Breast epithelium (tissue), 4 donors: Measurements from ENCODE around the gene ASF1A. TPM values are rescaled to one million over a fixed set of nuclear protein-coding genes. Genes with fewer than 3 reads are reported as not detected.

Source experiments
- DNase-seq, 2 donors: peaks; one replicate each; pipeline ENCODE4 v3.0.0-alpha.2; 2019; ENCODE audit warnings: low spot score in 2 of 2
- H3K27ac ChIP-seq, 2 donors: fragments of 200-600 bp; sonication (generic) in 1 of 2; one replicate each; pipeline ENCODE4 v1.5.1; 2016 to 2019; ENCODE audit warnings: mild to moderate bottlenecking in 1 of 2
- H3K27me3 ChIP-seq, 2 donors: fragments of 200-600 bp; sonication (generic) in 1 of 2; one replicate each; pipeline versions ENCODE4 v1.5.1 to v1.6.0; 2017 to 2019; ENCODE audit warnings: control low read depth in 1 of 2, mild to moderate bottlenecking in 1 of 2
- H3K36me3 ChIP-seq: fragments of 200-600 bp; one replicate; pipeline ENCODE4 v1.5.1; 2019
- H3K4me1 ChIP-seq, 2 donors: fragments of 200-600 bp; sonication (generic); one replicate each; pipeline ENCODE4 v1.5.1; 2016 to 2019; ENCODE audit warnings: control low read depth in 1 of 2
- H3K4me3 ChIP-seq, 3 donors: fragments of 200-600 bp; sonication (generic); 1 replicate in 2 of 3; 2 replicates in 1 of 3; pipeline ENCODE4 v1.5.1; 2016 to 2019; ENCODE audit warnings: mild to moderate bottlenecking in 3 of 3, moderate library complexity in 2 of 3
- H3K9me3 ChIP-seq, 2 donors: fragments of 200-600 bp; sonication (generic) in 1 of 2; one replicate each; pipeline ENCODE4 v1.5.1; 2016 to 2019; ENCODE audit warnings: control low read depth in 1 of 2
- CTCF ChIP-seq, 3 donors: fragments of 450-650 bp; IDR thresholded peaks; one replicate each; pipeline ENCODE4 v1.5.1; 2016 to 2017; ENCODE audit warnings: antibody characterized with exemption in 3 of 3, mild to moderate bottlenecking in 3 of 3, moderate library complexity in 3 of 3
- POLR2A ChIP-seq: fragments of 450-650 bp; IDR thresholded peaks from one replicate; pipeline ENCODE4 v1.6.1; 2016; ENCODE audit warnings: antibody characterized with exemption, mild to moderate bottlenecking, moderate library complexity
- POLR2AphosphoS5 ChIP-seq, 3 donors: sonication (generic); formaldehyde crosslinking; IDR thresholded peaks; one replicate each; pipeline ENCODE4 v1.6.1; 2017; ENCODE audit warnings: antibody characterized with exemption in 3 of 3
- intact Hi-C: fragments of 100-400 bp; cut with DNase I; formaldehyde crosslinking; loops from one replicate; pipeline ENCODE4 v1.15.1; 2023; ENCODE audit warnings: low total_unique reads
- total RNA-seq, 3 donors: library from RNA; depleted of rRNA; stranded (reverse); fragments of >200 nt; gene quantifications; one replicate each; pipeline ENCODE4 v1.1.0, GENCODE V29; 2016

Gene ASF1A
- 10 to 100 TPM in 2 of 3 donors, 1 to 10 TPM in 1; 8.6 to 13.2 (median 10.5) TPM for total RNA-seq

GRCh38 chr6:118893807-118894424 lies at the start of gene ASF1A:
Gene ASF1A, plus strand, starts transcription at chr6:118894152. Its CDS starts 262 bp downstream, at chr6:118894414.
- Histone ChIP-seq H3K4me3 (peak within 1 kb of the TSS; percentile 95 to 96 (median 96)), H3K4me1 (peaks cover 2 to 20% of the 10 kb centered on the region in 2 donors), H3K27ac (peak within 1 kb of the TSS; percentile 95 to 97), H3K27me3 (no peaks in the 10 kb centered on the region), H3K36me3 (no peaks in the 10 kb centered on the region), H3K9me3 (no peaks in the 10 kb centered on the region)
- TF ChIP-seq CTCF (IDR thresholded peaks at IDR 0.05), result peak; percentile 43 to 65 (median 47)
- peak; percentile 30 to 71 (median 60) for TF ChIP-seq POLR2AphosphoS5 (IDR thresholded peaks at IDR 0.05)
- no peak for TF ChIP-seq POLR2A
- DNase-seq, result peak; percentile 95 to 96
- intact Hi-C loops, result no loop called here

GRCh38 chr6:118844915-118845314 lies 49.0 kb upstream of the ASF1A start:
- intact Hi-C loops, result no loop called here
- Histone ChIP-seq H3K36me3 (no peaks in the 10 kb centered on the region), H3K27ac (no peak overlapping the region), H3K4me3 (no peak overlapping the region), H3K27me3 (no peaks in the 10 kb centered on the region), H3K9me3 (no peaks in the 10 kb centered on the region), H3K4me1 (no peaks in the 10 kb centered on the region)
- TF ChIP-seq POLR2A (no peak), POLR2AphosphoS5 (IDR thresholded peaks at IDR 0.05) (no peak), CTCF (IDR thresholded peaks at IDR 0.05) (no peak)
- DNase-seq, result no peak

DNA sequence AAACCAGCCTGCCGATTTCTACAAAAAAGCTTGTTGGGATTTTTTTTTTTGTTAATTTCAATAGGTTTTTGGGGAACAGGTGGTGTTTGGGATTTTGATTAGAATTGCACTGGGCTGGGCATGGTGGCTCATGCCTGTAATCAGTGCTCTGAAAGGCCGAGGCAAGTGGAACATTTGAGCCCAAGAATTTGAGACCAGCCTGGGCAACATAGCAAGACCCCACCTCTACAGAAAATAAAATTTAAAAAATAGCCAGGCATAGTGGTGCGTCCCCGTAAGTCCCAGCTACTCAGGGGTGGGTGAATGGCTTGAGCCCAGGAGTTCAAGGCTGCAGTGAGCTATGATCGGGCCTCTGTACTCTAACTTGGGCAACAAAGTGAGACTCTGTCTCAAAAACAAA lies 40.5 kb upstream of the ASF1A start:
- no peak for DNase-seq
- H3K9me3 ChIP-seq, result no peaks in the 10 kb centered on the region
- no peaks in the 10 kb centered on the region for H3K4me1 ChIP-seq
- intact Hi-C loops, result no loop called here
- TF ChIP-seq CTCF (IDR thresholded peaks at IDR 0.05) (no peak), POLR2A (no peak), POLR2AphosphoS5 (IDR thresholded peaks at IDR 0.05) (no peak)
- H3K36me3 ChIP-seq, result no peaks in the 10 kb centered on the region
- H3K4me3 ChIP-seq, result no peak overlapping the region
- H3K27me3 ChIP-seq, result no peaks in the 10 kb centered on the region
- no peak overlapping the region for H3K27ac ChIP-seq

DNA sequence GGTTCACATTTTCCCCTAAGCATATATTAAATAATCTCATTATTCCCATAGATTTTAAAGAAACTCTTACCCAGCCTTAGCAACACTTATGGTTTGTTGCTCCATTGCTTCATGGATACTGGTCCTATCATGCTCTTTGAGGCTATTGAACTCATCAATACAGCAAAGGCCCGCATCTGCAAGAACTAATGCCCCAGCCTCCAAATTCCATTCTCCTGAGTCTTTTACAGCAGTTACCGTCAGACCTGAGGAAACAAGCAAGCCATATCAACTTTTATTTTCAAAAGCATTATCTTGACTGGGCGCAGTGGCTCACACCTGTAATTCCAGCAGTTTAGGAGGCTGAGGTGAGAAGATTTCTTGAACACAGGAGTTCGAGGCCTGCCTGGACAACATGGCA lies 37.7 kb upstream of the ASF1A start:
- Histone ChIP-seq H3K27ac (no peak overlapping the region), H3K4me3 (no peak overlapping the region), H3K27me3 (no peaks in the 10 kb centered on the region), H3K4me1 (no peaks in the 10 kb centered on the region), H3K9me3 (no peaks in the 10 kb centered on the region), H3K36me3 (no peaks in the 10 kb centered on the region)
- intact Hi-C loops, result no loop called here
- no peak for DNase-seq
- TF ChIP-seq POLR2AphosphoS5 (IDR thresholded peaks at IDR 0.05), result no peak
- no peak for TF ChIP-seq POLR2A
- no peak for TF ChIP-seq CTCF (IDR thresholded peaks at IDR 0.05)

GRCh38 chr6:118859517-118860064 lies 34.4 kb upstream of the ASF1A start:
- no peaks in the 10 kb centered on the region for H3K36me3 ChIP-seq
- no peak for DNase-seq

More at GRCh38 chr6:118859517-118860064, 34.4 kb upstream of the ASF1A start:
- H3K9me3 ChIP-seq, result no peaks in the 10 kb centered on the region
- TF ChIP-seq CTCF (IDR thresholded peaks at IDR 0.05), result no peak
- TF ChIP-seq POLR2A, result no peak
- no peak for TF ChIP-seq POLR2AphosphoS5 (IDR thresholded peaks at IDR 0.05)
- intact Hi-C loops, result no loop called here
- H3K4me3 ChIP-seq, result no peak overlapping the region
- peaks cover 0 to 3% of the 10 kb centered on the region in 2 donors for H3K4me1 ChIP-seq
- H3K27me3 ChIP-seq, result no peaks in the 10 kb centered on the region
- no peak overlapping the region for H3K27ac ChIP-seq
